Left lobe of liver (tissue), 2 donors: ENCODE data around the gene BCL2L11. TPM values are rescaled to one million over a fixed set of nuclear protein-coding genes. Genes with fewer than 3 reads are reported as not detected.
A peak's percentile ranks its signal among the peaks of the same experiment; 100 is the strongest.

ENCODE experiments used
- ATAC-seq: fragments of 200-7000 bp; cut with Tn5 transposase; one replicate; pipeline ENCODE4 v1.9.1; 2020; ENCODE audit warnings: mild to moderate bottlenecking, moderate library complexity
- DNase-seq: peaks from one replicate; pipeline ENCODE4 v3.0.0-alpha.2; 2020; ENCODE audit warnings: low spot score
- total RNA-seq: library from RNA; stranded (reverse); gene quantifications from one replicate; pipeline ENCODE4 v1.2.1, GENCODE V29; 2021
- donor health status: DM: no; HTN: no; CAD: no; lungs with moderate emphysema.
- donor health status: DM: no; HTN: yes; CAD: no.

Gene BCL2L11
- total RNA-seq, 1 donor from 2014 or later, result 9.1 TPM

GRCh38 chr2:111117598-111118480 is 2.9 kb upstream of the BCL2L11 start:
- no peak for ATAC-seq

GRCh38 chr2:111118481-111118980 is 2.2 kb upstream of the BCL2L11 start:
- DNase-seq (no peak), ATAC-seq (no peak)

More at GRCh38 chr2:111117598-111118480, 2.9 kb upstream of the BCL2L11 start:
- DNase-seq, result peak; percentile 52

- ATAC-seq (no peak), DNase-seq (no peak)
These were observed 1.5 kb upstream of the BCL2L11 start for GRCh38 chr2:111118981-111119821.

GRCh38 chr2:111119822-111120252 is 877 bp upstream of the BCL2L11 start:
- ATAC-seq, result no peak

GRCh38 chr2:111121028-111121827 is 514 bp downstream of the BCL2L11 start:
- peak; percentile 25 for ATAC-seq
- DNase-seq, result peak; percentile 70

More at GRCh38 chr2:111119822-111120252, 877 bp upstream of the BCL2L11 start:
- DNase-seq, result no peak

DNA sequence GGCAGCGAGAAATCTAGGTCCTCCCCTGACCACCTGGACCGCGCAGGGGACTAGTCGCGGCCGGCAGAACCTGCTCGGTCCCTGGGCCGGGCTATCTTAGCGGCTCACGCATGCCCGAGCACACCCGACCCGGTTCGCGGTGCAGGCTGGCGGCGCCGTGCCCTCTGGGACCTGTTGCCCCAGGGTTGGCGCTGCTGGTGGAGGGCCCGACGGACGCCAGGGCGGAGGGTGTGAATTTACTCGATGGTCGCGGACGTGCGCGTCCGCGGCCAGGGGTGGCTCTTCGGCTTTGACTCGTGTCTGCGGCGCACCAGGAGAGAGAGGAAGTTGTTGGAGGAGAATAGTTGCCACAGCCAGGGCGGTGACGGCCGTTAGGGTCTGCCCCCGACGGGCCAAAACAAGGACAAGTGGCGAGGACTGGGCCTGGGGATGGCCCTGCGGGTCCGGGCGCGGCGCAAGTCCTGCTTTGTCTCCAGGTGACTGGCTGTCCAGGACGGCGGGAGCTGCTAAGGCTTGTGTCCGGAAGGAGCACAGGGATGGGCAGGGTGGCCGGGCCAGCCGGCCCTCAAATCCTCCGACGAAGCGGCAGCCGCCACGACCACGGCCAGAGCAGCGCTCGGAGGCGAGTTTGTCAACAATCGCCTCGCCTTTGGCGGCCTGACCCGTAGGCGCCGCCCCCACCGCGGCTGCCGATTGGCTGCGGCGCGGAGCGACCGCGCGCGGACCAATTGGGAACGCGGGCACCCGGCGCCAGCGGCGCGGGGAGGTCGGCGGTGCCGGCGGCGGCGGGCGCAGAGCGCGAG is 1.3 kb downstream of the BCL2L11 start:
- DNase-seq (peak; percentile 95), ATAC-seq (peak; percentile 72)

GRCh38 chr2:111122631-111123421 is 2.1 kb downstream of the BCL2L11 start:
- DNase-seq (peak; percentile 96), ATAC-seq (peak; percentile 60)

- DNase-seq, result no peak
- ATAC-seq, result no peak
These were observed 3.0 kb downstream of the BCL2L11 start for GRCh38 chr2:111123751-111124150.

DNA sequence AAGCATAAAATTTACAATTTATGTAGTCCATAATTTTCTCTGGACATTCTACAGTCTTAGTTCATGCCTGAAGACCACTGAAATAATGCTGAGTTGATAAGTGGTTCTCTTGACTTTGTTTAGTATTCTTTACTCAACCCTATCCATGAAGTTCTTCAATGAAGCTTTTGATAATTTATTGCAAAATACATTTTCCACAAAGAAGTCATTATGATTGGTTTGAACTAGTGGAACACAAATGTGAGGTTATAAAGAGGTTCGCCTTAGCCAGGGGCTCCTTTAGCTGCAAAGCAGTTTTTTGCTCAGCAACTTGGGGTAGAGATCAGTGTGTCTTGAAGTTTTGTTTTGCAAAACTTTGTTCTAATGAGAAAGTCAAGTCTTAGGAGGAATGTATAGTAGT is 5.9 kb downstream of the BCL2L11 start:
- DNase-seq (no peak), ATAC-seq (no peak)

DNA sequence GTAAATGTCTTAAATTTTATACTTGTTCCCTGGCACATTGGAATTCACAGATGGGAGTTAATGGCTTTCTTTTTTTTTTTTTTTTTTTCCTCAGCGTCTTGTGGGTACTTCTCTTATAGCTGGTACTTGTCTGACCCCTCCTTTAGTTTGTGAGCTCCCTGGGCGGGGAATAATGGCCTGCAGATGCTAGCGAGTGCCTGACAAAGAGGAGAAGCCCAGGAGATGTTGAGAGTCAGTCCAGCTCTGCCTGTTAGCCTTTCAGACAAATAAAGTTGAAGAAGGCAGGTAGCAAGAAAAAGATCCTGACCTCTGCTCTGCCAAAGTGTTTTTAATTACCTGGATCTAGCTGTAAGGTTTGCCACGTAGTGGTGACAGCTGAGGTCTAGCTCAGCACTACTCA is 6.6 kb downstream of the BCL2L11 start:
- no peak for DNase-seq

GRCh38 chr2:111128096-111128495 is 7.4 kb downstream of the BCL2L11 start:
- ATAC-seq (no peak), DNase-seq (no peak)

More for the DNA sequence above, 6.6 kb downstream of the BCL2L11 start:
- ATAC-seq, result no peak

DNA sequence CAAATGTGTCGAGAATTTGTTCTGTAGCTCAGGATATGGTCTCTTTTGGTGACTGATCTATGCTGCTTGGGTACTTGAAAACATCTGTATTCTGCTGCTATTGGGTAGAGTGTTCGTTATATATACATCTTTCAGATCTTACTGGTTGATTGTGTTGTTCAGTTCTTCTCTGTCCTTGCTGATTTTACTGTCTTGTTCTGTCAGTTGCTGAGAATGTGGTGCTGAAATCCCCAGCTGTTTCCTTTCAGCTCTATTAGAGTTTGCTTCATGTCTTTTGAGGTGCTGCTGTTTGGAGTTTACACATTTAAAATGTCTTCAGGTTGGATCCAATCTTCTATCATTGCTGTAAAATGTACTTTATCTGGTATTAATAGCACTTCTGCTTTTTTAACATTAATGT is 12.9 kb downstream of the BCL2L11 start:
- no peak for ATAC-seq
- no peak for DNase-seq

- DNase-seq (no peak), ATAC-seq (no peak)
These were observed 13.3 kb downstream of the BCL2L11 start for GRCh38 chr2:111134055-111134454.

DNA sequence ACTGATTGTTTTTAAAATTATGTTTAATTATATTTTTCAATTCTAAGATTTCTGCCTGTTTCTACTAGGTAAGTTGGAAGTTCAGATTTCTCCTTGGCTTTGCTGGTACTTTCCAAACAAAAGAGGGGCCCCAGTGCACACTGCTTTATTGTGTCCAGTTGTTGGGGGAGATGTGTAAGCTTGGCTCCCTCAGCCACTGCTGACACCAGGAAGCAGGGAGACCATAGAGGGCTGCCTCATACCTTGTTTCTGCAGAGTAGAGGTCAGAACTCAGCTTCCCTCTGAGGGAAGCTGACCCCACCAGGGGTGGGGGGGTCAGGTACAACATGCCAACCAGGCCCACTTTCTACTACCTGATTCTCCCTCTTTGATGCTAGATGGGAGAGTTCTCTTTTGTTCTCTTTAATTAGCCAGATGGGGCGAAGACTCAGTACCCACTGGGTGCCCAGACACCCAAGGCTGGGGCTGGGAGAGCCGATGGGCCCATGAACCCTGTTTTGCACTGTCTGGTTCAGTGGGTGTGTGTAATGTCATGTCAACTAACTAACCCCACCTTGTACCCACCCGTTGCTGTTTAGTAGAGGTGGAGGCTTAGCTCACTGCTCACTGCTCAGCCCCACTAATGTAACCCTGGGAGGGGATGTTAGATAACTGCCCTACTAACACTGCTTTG is 14.7 kb downstream of the BCL2L11 start:
- no peak for DNase-seq

DNA sequence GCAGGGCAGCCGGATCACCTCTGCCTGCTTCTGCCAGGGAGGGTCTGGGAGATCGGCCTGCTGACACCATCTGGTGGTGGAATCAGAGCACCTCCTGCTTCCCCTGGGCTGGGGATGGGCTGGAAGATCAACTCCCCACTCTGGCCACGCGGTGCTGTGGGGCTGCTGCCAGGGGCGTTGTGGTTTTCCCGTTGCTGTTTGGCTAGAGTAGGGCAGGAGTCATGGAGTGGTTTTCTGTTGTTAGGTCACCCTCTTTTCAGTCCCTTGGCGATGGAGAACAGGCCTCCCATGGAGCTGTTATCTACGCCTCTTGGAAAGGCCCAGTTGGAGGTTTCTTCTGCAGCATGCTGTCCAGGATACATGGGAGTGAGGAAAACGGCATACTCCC is 15.2 kb downstream of the BCL2L11 start:
- DNase-seq, result peak; percentile 53
- peak; percentile 80 for ATAC-seq

More for the DNA sequence above, 14.7 kb downstream of the BCL2L11 start:
- no peak for ATAC-seq

DNA sequence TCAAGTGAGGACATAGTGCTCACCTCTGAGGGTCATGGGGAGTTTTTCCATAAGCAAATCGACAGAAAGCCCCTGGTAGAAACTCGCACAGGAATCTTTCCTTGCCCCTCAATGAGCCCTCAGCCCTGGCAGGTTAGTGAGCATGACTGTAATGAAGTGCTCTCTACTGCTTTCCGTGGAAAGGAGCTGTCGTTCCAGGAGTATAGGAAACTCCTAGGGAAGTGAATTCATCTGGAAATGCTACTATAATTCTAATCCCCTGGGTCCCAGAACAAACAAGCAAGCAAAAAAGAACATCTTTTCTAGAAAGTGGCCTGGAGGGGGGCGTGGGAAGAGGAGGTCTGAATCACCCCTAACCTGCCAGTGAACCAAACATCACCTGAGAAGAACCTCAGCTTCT is 18.1 kb downstream of the BCL2L11 start:
- no peak for DNase-seq
- ATAC-seq, result no peak

- DNase-seq (peak; percentile 57), ATAC-seq (peak; percentile 79)
These were observed 19.1 kb downstream of the BCL2L11 start for GRCh38 chr2:111139637-111140317.

DNA sequence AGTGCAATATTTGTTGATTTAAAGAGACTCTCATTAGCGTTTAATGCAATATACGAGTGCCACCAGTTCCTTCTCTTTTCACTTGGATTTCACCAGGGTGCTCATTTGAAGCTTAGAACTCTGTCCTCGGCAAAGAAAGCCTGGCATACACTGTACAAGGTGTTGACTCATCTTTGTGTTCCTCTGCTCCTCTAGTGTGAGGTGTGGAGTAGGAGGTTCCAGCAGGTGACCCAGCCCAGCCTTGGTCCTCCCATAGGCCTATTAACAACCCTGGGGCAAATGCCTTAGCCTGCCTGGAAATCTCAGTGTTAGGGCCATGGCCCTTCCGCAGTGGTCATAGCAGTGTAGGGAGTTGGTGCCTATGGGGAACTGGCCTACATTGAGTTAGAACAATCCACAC is 20.1 kb downstream of the BCL2L11 start:
- no peak for DNase-seq
- no peak for ATAC-seq
